HG02973 (cell line): Measurements from ENCODE around the gene PAX8.
A peak's percentile ranks its signal among the peaks of the same experiment; 100 is the strongest.

Experiments used
- ATAC-seq: cut with Tn5 transposase; IDR thresholded peaks from one replicate; pipeline ENCODE4 v1.9.1; 2021; ENCODE audit warnings: moderate library complexity; ENCODE audit not compliant: unreplicated experiment

Gene PAX8

DNA sequence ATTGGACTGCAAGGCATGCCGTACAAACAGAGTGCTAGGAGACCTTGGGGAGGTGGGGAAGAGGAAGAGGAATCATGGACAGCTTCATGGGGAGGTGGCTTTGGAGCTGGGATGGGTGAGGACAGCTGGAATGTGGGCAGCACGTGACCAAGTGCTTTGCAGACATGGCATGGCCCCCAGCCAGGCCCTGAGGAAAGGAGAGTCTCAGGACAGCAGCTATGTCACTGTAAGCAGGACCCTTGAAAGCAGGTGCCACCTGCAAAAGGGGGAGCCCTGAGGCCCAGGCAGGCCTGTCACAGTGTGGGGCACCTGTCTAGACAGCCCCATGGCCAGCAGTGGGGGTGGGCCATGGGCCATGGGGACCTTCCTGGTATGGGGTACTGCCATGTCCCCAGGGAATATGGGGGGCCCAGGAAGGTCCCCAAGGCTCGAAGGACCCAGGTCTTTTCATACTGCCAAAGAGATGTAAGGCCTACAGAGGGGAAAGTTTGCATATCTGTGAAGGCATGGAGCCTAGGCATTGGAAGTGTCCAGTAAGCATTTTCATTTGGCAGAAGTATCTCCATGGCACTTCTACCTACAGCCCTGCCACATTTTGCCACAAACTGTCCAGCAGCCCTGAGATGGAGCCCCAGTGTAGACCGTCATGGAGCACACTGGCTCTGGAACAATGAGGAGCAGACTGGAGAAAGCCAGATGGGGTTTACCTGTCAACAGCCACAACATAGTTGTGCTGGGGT lies 9.9 kb downstream of the PAX8 start:
- no peak for ATAC-seq

DNA sequence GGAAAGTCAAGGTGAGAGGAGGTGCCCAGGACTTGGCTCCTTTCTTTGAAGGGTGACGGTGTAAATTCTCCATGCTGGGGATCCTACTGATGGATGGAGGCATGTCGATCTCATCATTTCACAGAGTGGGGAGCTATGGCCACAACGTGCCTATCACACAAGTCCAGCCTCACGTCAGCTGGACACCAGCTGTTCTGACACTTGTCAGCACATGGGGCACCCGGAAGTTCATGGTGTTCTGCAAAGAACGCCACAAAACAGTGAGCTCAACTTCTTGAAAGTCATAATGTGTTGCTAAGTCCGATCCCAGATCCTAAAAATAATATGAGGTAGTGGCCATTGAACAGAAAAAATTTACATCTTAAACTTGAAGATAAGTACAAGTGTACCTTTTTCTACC lies 12.3 kb downstream of the PAX8 start:
- no peak for ATAC-seq

DNA sequence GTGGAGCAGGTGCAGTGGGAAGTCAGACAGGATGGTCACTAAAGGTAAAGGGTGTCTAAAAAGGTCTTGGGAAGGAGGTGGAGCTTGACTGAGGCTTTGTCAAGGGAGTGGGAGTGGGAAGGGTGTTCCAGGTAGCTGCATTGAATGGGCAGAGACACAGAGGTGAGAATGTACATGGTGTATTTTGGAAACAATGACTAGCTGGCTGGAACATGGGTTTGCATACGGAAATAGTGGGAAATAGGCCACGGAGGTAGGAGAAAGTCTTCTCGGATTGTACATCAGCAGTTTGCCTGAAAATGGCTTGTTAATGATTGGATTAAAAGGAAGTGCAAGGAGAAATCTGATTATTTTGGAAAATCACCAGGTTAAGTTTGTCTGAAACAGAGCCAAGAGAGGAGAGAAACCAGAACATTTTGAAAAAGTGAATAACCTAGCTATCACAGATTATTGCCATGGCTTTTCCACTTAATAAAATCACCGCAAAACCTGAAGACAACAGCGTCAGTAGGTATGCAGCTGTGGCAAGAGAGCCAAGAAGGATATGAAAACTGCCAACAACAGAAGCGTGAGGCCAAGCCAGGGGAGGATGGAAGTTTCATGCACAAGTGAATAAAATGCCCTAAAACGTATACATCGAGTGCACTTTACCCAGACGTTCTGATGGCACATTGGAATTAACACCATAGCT lies 13.9 kb downstream of the PAX8 start:
- ATAC-seq, result no peak

DNA sequence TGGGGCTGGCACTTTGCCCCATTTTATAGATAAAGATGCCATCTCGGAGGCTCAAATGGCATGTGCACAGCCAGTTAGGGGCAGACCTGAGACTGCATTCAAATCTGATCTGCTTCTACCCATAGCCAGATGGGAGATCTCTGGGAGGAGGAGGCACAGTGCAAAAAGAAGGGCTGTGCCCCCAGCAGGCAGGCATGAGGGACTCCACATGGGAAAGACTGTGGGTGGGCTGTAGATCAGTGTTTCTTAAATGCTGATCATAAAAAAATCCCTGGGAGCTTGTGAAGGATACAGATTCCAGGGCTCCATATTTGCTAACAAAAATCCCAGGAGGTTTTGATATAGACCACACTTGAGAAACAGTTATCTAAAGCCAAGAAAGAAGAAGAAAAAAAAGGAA lies 15.2 kb downstream of the PAX8 start:
- no peak for ATAC-seq

DNA sequence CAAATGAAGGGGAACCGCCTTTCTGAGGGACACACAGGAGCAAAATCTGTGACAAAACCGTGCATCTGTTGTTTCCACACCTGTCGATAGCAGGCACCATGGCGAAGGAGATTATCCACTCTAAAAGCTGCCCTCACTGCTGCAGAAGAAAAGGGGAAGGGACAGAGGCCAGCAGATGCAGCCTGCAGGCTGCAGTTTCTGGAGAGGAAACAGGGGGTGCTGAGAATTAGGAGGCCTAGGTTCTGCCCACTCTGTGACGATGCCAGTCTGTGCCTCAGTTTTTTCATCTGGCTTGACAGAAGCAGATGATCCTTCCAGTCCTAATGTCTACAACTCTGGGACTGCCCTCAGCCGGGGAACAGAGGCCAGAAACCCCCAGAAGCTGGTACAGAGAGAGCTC lies 17.7 kb downstream of the PAX8 start:
- ATAC-seq, result no peak

DNA sequence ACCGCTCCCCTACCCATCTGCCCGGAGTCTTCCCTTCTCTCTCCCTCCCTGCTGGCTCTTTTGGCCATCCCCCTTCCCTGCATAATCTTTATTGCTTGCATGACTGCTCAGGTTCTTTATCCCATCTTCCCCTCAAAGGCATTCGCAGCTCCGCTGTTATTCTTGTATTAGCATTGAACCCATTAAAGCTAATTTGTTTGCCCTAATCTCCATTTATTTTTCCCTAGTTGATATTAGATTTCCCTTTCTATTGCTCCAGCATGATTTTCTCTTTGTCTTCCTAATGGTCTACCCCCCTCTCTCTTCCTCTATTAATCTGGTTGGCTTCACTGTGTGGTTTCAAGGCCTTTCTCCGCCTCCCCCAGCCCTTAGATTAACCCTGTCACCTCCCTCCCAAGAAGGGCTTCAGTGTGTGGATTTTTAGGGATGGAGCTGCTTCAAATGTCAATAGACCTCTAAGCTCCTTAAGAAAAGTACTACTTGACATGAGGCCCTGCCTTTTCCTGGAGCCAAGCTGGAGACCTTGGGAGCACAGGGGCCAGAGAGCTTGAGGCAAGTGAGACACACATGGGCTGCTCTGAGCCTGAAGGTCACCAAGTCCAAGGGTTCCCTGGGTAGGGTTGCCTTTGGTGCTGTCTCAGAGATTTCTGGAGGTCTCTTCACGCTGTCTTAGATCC lies 20.1 kb downstream of the PAX8 start:
- no peak for ATAC-seq

DNA sequence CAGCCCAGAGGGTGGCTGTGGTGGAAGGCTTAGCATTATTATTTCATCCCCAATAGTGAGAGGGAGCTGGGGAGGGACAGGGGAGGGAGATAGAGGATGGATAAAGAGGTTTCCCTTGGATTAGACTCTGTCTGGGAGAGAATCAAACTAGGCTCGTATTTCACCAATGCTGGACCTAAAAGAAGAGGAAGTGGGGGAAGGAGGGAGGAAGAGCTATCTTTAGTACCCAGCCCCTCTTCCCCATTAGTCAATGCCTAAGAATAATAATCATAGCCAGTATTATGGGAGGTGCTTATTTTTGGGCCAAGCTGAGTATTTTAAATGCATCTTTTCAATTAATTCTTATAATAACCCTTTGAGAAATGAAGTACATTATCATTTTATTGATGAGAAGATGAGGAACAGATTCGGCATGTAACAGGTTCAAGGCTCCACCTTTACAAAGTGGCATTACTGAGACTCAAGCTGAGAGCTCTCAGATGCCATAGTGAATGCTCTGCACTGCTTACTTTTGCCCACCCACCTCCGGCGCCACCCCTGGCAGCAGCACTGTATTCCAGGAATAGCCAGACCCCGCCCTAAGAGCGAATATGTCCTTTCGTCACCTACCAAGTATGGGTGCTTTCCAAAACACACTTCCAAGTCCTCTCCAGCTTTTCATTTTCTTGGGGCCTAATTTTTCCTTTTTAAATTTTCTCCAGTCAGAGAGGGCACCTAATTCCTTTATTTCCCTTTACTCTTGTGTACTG lies 21.0 kb downstream of the PAX8 start:
- no peak for ATAC-seq

DNA sequence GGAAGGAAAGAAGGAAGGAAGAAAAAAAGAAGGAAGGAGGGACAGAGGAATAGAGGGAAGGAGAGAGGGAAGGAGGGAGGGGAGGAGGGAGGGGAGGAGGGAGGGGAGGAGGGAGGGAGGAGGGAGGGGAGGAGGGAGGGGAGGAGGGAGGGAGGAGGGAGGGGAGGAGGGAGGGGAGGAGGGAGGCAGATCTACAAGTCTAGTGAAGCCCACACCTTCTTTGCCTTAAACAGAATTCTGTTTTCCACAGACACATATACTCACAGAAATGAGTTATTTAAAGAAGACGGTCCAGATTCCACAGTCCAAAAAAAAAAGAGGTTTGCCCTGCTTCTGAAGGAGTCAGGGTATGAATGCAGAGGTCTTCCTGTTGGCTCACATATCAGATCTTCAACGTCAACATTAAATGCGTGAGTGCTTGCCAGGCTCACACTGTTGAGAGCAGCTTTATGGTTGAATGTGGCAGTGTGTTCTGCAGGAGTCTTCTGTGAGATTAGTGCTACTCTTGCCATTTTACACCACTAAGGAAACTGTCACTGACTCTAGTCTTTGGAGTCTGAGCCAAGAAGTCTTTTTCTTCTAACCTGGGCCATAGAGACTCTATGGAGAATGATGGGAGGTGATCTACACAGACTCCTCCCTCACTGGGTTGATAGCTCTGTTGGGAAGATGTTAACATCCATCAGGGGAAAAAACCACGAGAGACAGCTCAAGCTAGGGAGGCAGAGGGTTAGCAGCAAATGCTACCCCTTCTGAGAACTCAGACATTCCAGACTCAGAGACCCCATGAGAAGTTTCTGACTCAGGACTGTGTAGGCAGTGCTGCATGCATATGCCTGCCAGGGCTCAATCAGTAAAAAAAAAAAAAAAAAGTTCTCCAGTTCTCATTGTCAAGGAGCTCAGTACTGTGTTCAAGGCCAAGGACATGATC lies 23.3 kb downstream of the PAX8 start:
- ATAC-seq, result no peak

DNA sequence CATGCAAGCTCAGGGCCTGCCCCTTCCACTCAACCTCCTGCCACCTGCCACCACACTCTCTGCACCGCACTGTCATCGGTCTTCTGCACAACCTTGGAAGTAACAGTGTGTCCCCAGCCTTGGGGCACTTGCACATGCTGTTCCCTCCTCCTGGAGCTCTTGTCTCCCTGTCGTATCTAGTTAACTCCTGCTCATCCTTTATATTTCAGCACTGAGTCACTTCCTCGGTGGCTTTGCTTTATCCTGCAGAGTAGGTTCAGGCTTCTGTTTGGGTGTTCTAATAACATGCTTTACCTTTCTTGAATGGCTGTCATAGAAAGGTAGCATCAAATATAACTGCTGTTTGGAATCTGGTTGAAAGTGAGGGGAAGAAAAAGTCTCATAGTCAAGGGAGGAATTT lies 25.3 kb downstream of the PAX8 start:
- no peak for ATAC-seq

DNA sequence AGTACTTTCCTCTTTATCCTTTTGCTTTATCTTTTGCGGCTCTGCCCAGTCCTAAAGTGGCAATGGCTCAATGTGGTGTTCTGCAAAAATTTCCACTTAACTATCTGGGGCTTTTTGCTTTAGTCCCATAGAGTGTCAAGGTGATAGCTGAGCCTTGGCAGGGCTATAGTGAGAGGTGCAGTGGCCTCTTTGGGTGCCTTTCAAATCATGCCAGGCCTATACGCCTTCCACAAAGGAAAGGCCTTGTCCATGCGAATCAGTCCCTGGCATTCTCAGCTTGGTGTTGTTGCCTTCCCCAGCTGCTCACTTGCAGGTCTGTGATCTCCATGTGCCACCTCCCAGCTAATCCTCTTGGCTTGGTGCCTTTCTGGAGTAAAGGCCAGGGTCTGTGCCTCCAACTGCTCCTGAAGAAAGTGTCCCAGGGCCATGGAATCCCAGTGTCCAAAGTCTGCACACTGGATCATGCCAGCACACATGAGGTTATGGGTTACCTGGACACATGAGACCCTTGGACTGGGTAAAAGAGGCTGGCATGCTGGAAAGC lies 26.6 kb downstream of the PAX8 start:
- ATAC-seq, result no peak

DNA sequence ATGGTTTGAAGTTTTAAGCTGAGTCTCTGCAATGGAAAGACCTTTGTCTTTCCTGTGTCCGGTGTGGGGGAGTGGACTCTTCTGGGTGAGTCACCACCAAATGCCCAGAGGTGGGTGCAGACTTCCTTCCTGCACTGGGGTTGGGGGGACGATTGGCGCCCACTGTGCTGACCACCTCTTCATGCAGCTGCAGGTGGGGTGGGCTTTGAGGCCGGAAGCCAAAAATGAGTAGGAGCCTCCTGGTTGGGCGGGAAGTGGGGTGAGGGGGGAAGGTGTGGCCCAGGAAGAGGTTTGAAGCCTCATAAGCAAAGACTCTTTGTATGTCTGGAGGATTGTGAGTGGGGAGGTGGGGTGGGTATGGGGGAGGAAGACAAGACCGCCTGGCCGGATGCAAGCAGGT lies 27.6 kb downstream of the PAX8 start:
- ATAC-seq, result no peak

DNA sequence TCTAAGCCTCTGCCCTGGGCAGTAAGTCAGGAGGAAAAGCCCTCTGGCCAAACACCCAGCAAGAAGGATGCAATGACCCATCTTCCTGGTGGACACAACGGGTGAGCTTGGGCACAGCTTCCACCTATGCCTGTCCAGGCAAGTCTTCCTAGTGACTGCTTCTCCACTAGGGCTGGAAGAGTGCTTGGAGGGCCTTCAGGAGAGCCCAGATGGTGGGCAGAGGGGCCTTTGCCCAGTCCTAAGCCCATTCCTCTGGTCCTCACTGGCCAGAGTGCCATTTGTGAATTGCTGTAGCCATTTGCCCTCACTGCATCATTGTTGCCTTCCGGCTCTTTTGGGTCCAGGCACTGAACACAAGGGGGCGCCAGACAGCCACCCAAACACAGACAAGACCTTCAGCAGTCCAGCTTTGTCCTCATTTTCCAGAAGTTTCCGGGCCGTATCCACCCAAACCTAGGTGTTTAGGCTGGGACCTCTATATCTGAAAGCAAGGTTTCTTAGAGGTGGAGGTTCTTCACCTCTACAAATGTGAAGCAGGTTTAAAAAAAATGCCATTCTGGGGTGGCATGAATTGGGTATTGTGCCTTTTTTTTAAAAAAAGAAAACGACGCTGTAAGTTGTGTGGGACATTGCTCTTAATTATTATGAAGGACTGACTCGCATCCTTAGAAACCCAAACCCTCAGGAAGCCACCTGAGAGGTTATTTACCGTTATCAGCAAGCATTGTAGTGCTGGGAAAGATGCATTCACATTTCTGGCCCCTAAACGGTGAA lies 29.5 kb downstream of the PAX8 start:
- peak; percentile 56 for ATAC-seq

DNA sequence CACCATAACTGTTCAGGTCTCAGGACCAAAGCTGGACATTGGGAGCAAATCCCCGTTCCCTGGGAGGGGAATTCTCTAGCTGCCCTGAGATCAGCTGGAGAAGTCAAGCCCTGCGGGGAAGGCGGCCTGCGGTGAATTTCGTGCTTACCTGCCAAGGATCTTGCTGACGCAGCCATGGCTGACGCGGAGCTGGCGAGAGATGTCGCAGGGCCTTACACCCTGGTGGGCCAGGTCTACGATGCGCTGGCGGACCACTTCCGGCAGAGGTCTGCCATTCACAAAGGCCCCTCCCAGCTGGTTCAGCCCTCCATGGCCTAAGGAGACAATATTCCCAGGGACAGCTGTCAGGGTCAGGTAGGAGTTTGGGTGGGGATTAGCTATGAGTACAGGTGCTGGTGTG lies 32.1 kb downstream of the PAX8 start:
- no peak for ATAC-seq

DNA sequence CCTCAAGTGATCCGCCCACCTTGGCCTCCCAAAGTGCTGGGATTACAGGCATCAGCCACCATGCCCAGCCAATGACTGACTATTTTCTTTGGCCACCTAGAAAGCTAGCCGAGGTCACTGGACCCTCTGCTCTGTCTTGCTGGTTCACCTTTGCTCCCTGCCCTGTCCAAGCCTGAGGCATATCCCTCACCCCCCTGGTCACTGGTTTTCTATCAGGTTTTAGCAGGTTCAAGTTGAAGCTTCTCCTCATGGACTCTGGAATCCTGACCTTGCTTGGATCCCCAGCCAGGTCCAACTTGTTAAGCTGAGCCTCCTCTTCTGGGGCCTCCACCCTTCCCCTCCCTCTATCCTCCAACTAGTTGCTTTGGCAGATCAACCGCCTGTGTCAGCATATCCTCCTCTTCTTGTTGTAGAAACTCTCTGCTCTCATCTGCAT lies 33.4 kb downstream of the PAX8 start:
- ATAC-seq, result no peak

DNA sequence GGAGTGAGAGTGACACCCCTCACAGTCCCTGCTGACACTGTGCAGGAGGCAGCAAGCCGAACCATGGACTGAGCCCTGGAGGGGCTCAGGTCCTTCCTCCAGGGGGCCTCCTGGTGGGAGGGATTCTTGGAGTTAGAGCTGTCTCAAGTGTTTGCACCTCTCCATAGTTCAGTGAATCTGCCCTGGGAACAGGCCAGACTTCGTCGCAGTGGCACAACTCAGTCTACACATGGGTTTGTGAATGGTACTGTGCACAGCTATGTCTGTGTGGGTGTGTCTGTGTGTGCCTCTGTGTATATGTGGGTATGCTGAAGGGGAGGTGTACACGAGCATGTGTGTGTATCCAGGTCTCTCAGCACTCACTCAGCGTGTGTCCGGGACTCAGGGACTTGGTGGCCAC lies 36.4 kb downstream of the PAX8 start:
- ATAC-seq, result no peak

DNA sequence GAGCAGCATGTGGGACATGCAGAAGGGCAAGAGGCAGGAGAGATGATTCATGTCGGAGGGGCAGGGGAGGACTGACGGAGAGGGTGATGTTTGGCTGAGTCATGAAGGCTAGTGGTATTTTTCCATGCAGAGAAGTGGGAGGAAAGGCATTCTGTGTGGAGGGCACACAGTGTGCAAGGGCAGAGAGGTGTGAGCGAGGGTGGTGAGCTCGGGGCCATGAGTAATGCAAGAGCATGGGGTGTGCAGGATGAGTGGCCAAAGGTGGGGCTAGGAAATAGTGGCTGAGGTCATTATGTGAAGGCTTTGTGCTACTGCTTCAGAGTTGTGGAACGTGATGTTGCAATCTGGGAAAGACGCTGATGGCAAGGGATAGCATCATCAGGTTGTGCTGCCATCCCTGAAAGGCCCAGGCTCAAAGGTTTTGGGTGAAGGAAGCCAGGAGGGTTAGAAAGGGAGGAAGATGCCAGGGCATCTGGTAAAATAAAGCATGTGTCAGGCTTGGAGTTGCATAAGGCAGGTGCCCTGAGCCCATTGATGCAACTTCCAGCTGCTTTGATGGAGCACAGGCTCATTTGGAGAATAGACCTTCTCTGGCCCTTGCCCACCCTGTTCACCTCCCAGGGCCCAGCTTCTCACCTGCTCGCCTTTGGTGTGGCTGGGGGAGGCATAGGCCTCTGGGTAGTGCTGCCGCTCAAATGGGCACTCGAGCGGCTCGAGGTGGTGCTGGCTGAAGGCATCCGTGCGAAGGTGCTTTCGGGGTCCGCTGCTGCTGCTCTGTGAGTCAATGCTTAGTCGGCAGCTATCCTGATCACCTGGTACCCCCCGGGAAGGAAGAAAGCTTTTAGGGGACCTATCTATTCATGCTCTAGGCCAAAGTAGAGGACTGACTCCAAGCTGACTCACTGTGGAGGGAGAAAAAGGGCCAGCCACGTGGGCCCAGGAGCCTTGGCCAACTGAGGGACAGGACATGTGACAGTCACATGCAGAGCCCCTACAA lies 37.5 kb downstream of the PAX8 start:
- ATAC-seq, result no peak

DNA sequence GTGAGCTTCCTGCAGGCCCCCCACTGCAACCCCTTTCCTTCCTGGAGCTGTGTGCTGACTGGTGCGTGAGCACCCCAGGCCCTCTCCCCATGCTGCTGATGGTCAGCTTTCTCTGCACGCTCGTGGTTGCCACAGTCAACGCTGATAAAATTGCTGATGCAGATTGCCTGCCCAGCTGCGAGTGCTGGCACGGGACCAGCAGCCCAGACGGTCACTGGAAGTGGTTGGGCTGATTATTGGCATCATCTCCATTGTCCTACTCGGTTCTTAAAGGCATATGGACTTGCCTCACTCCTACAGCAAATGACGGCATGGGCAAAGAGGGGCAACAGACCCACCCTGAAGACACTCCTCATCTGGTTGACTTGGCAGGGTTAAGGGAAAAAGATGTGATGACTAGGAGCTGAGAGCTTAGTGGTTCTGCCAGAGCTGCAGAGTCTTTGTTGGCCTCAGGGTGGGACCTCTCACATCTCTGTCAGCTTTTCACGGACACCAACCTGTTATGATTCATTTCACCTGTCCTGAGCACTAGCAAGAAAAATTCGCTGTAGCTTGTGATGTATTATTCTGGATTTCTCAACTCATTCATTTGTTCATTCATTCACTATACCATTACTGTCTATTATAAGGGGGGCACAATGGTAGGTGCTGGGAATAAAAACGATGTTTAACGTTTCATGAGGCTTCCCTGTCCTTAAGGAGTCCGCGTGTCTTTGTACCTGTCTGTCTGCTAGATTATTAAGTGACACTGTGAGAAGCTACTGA lies 38.4 kb downstream of the PAX8 start:
- ATAC-seq, result no peak
